ENCODE data around the gene TEDDM1. TPM values are rescaled to one million over a fixed set of nuclear protein-coding genes. Genes with fewer than 3 reads are reported as not detected.

The TEDDM1 gene
- total RNA-seq, 4 donors from 2014 or later: not detected

- H3K4me3 ChIP-seq: no peak overlapping the region
- no peak for DNase-seq
- H3K27me3 ChIP-seq: no peaks in the 10 kb centered on the region
- no peaks in the 10 kb centered on the region for H3K36me3 ChIP-seq
- no peaks in the 10 kb centered on the region for H3K9me3 ChIP-seq
- H3K4me1 ChIP-seq: no peaks in the 10 kb centered on the region
- no peak for TF ChIP-seq CTCF (IDR thresholded peaks at IDR 0.05)
- no peak for TF ChIP-seq POLR2A (IDR thresholded peaks at IDR 0.05)
- H3K27ac ChIP-seq: no peak overlapping the region
Observed at GRCh38 chr1:182430263-182431068, 30.0 kb upstream of the TEDDM1 start.

- Histone ChIP-seq H3K27me3 (no peaks in the 10 kb centered on the region), H3K9me3 (no peaks in the 10 kb centered on the region), H3K27ac (no peak overlapping the region), H3K4me3 (no peak overlapping the region), H3K36me3 (no peaks in the 10 kb centered on the region), H3K4me1 (no peaks in the 10 kb centered on the region)
- DNase-seq: no peak
- no peak for TF ChIP-seq CTCF (IDR thresholded peaks at IDR 0.05)
- TF ChIP-seq POLR2A (IDR thresholded peaks at IDR 0.05): no peak
Observed at GRCh38 chr1:182428043-182428442, 27.6 kb upstream of the TEDDM1 start.

GRCh38 chr1:182426442-182427430 lies 26.3 kb upstream of the TEDDM1 start:
- Histone ChIP-seq H3K36me3 (no peaks in the 10 kb centered on the region), H3K27ac (no peak overlapping the region), H3K9me3 (no peaks in the 10 kb centered on the region), H3K27me3 (no peaks in the 10 kb centered on the region), H3K4me3 (no peak overlapping the region), H3K4me1 (no peaks in the 10 kb centered on the region)
- DNase-seq: no peak
- TF ChIP-seq CTCF (IDR thresholded peaks at IDR 0.05) (no peak), POLR2A (IDR thresholded peaks at IDR 0.05) (no peak)

GRCh38 chr1:182415789-182416188 lies 15.3 kb upstream of the TEDDM1 start:
- H3K36me3 ChIP-seq: no peaks in the 10 kb centered on the region
- DNase-seq: no peak
- H3K9me3 ChIP-seq: no peaks in the 10 kb centered on the region
- no peaks in the 10 kb centered on the region for H3K27me3 ChIP-seq
- no peak overlapping the region for H3K4me3 ChIP-seq
- TF ChIP-seq POLR2A (IDR thresholded peaks at IDR 0.05) (no peak), CTCF (IDR thresholded peaks at IDR 0.05) (no peak)
- no peaks in the 10 kb centered on the region for H3K4me1 ChIP-seq
- no peak overlapping the region for H3K27ac ChIP-seq

- no peak for DNase-seq
- Histone ChIP-seq H3K36me3 (no peaks in the 10 kb centered on the region), H3K9me3 (no peaks in the 10 kb centered on the region), H3K27me3 (no peaks in the 10 kb centered on the region), H3K4me3 (no peak overlapping the region), H3K27ac (no peak overlapping the region), H3K4me1 (no peaks in the 10 kb centered on the region)
- TF ChIP-seq POLR2A (IDR thresholded peaks at IDR 0.05) (no peak), CTCF (IDR thresholded peaks at IDR 0.05) (no peak)
Observed at GRCh38 chr1:182413969-182414368, 13.5 kb upstream of the TEDDM1 start.

All from Peyer's patch (tissue), 4 donors.